HCT116 (cell line): ENCODE measurements around the gene UNK. TPM values are rescaled to one million over a fixed set of nuclear protein-coding genes. Genes with fewer than 3 reads are reported as not detected.

Experiments
- ATAC-seq: fragments of 200-7000 bp; cut with Tn5 transposase; 2 replicates; pipeline ENCODE4 v1.9.1; 2020; ENCODE audit warnings: mild to moderate bottlenecking, moderate library complexity
- BruUV-seq: library from RNA; stranded (reverse); fragments of 400-500 nt; replicated peaks from 2 replicates; lab custom pipeline; 2021; lab: Mats Ljungman, UMichigan
- CTCF ChIA-PET: fragments of 300-600 bp; sonication (Branson Sonifier 250); formaldehyde crosslinking; loops from one replicate; lab custom pipeline; 2021; ENCODE audit warnings: antibody characterized with exemption; lab: Charles Lee
- POLR2A ChIA-PET: fragments of 300-600, 350-600 bp; sonication (Branson Sonifier 250); formaldehyde crosslinking; loops from one replicate; lab custom pipeline; 2021; ENCODE audit warnings: antibody characterized with exemption; lab: Charles Lee
- RAD21 ChIA-PET, 2 experiments: fragments of 300-600 bp; sonication (Branson Sonifier 250); formaldehyde crosslinking; loops; one replicate each; lab custom pipeline; 2023; ENCODE audit warnings: low total read pairs in 2 of 2; ENCODE audit not compliant: uncharacterized antibody in 2 of 2, unreplicated experiment in 2 of 2, low non-redundant PET in 1 of 2; lab: Charles Lee
- DNase-seq: peaks from one replicate; pipeline ENCODE4 v3.0.0-alpha.2; 2010; ENCODE audit warnings: low read depth, low spot score
- H2AFZ ChIP-seq: fragments of 200-600 bp; shearing (Covaris generic), sonication (generic); 2 replicates; pipeline ENCODE4 v1.6.1; 2017; ENCODE audit warnings: low read depth, mixed run types, mixed read lengths, antibody characterized with exemption, low read length; ENCODE audit not compliant: poor library complexity, severe bottlenecking
- H3K27ac ChIP-seq: 2 replicates; pipeline ENCODE4 v1.5.1; 2012; ENCODE audit warnings: low read depth, low read length
- H3K27me3 ChIP-seq: fragments of 200-600 bp; sonication (generic); 2 replicates; pipeline ENCODE4 v1.6.1; 2016; ENCODE audit warnings: mixed run types, low read length, mixed read lengths; ENCODE audit not compliant: insufficient read depth
- H3K36me3 ChIP-seq, 2 experiments: fragments of 200-500 bp in 1 of 2; fragments of 200-600 bp in 1 of 2; sonication (Bioruptor generic) in 1 of 2; sonication (generic) in 1 of 2; 2 replicates each; pipeline versions ENCODE4 v1.5.1 to v1.6.1; 2014 to 2016; ENCODE audit warnings: low read length in 2 of 2, inconsistent platforms in 1 of 2, mixed read lengths in 1 of 2, mixed run types in 1 of 2; ENCODE audit not compliant: insufficient read depth in 2 of 2, control insufficient read depth in 1 of 2
- H3K4me1 ChIP-seq, 2 experiments: fragments of 200-600 bp in 1 of 2; sonication (generic) in 1 of 2; 2 replicates each; pipeline versions ENCODE4 v1.5.1 to v1.6.1; 2012 to 2017; ENCODE audit warnings: low read length in 2 of 2, inconsistent platforms in 1 of 2, mild to moderate bottlenecking in 1 of 2, mixed read lengths in 1 of 2, mixed run types in 1 of 2, moderate library complexity in 1 of 2; ENCODE audit not compliant: insufficient read depth in 2 of 2, control insufficient read depth in 1 of 2
- H3K4me2 ChIP-seq: fragments of 200-600 bp; sonication (generic); 2 replicates; pipeline ENCODE4 v1.6.1; 2017; ENCODE audit warnings: mixed run types, low read length, mixed read lengths
- H3K4me3 ChIP-seq, 2 experiments: fragments of 200-600 bp in 1 of 2; sonication (generic) in 1 of 2; replicated peaks in 1 of 2; 2 replicates each; pipeline ENCODE4 v1.5.1; 2011 to 2016; ENCODE audit warnings: low read length in 2 of 2, control low read depth in 1 of 2, low read depth in 1 of 2, mild to moderate bottlenecking in 1 of 2, mixed read lengths in 1 of 2, mixed run types in 1 of 2
- H3K79me2 ChIP-seq: fragments of 200-600 bp; sonication (generic); 2 replicates; pipeline ENCODE4 v1.6.1; 2017; ENCODE audit warnings: mild to moderate bottlenecking, mixed run types, low read length, moderate library complexity, mixed read lengths; ENCODE audit not compliant: insufficient read depth
- H3K9ac ChIP-seq: fragments of 200-600 bp; sonication (generic); 2 replicates; pipeline ENCODE4 v1.6.1; 2016; ENCODE audit warnings: low read length, mixed read lengths
- H3K9me2 ChIP-seq: fragments of 200-600 bp; sonication (generic), shearing (Covaris generic); 2 replicates; pipeline ENCODE4 v1.6.1; 2017; ENCODE audit warnings: mixed run types, mild to moderate bottlenecking, moderate library complexity; ENCODE audit not compliant: insufficient read depth
- H3K9me3 ChIP-seq, 2 experiments: fragments of 200-500 bp in 1 of 2; fragments of 200-600 bp in 1 of 2; sonication (Bioruptor generic) in 1 of 2; sonication (generic) in 1 of 2; 2 replicates each; pipeline ENCODE4 v1.6.1; 2014 to 2017; ENCODE audit warnings: low read length in 2 of 2, mixed read lengths in 2 of 2, inconsistent platforms in 1 of 2, low read depth in 1 of 2, mild to moderate bottlenecking in 1 of 2, mixed run types in 1 of 2, moderate library complexity in 1 of 2; ENCODE audit not compliant: control insufficient read depth in 1 of 2, insufficient read depth in 1 of 2
- H4K20me1 ChIP-seq: fragments of 200-600 bp; sonication (generic), shearing (Covaris generic); 2 replicates; pipeline ENCODE4 v1.6.1; 2017; ENCODE audit warnings: mixed run types, mild to moderate bottlenecking, moderate library complexity; ENCODE audit not compliant: insufficient read depth
- CEBPB ChIP-seq: IDR thresholded peaks from 2 replicates; pipeline ENCODE4 v1.6.1; 2012; ENCODE audit warnings: low read depth
- EZH2 ChIP-seq: fragments of 200-600 bp; sonication (generic); IDR thresholded peaks from 2 replicates; pipeline ENCODE4 v1.6.1; 2017; ENCODE audit warnings: antibody characterized with exemption, mixed run types
- EZH2phosphoT487 ChIP-seq: fragments of 200-600 bp; IDR thresholded peaks from 2 replicates; pipeline ENCODE4 v1.6.1; 2018; ENCODE audit warnings: antibody characterized with exemption, borderline replicate concordance
- POLR2A ChIP-seq: IDR thresholded peaks from 2 replicates; pipeline ENCODE4 v1.7.0; 2011; ENCODE audit warnings: borderline replicate concordance; ENCODE audit not compliant: insufficient read depth, insufficient read length; ENCODE audit errors: extremely low read depth
- SRF ChIP-seq: IDR thresholded peaks from 2 replicates; pipeline ENCODE4 v1.6.1; 2012; ENCODE audit warnings: low read depth
- ZFX ChIP-seq: fragments of 450-650 bp; IDR thresholded peaks from 2 replicates; pipeline ENCODE4 v1.6.1; 2017
- intact Hi-C: fragments of 100-400 bp; cut with micrococcal nuclease; formaldehyde crosslinking; loops from 2 replicates; pipeline ENCODE4 v1.10.0; 2022
- total RNA-seq: library from RNA; stranded (reverse); gene quantifications from one replicate; pipeline ENCODE4 v1.2.1, GENCODE V29; 2021; ENCODE audit not compliant: unreplicated experiment
- TF ChIP-seq, protein P1 (sequence below), 3 experiments: fragments of 200-600 bp in 1 of 3; sonication (generic) in 1 of 3; IDR thresholded peaks in 2 of 3; conservative IDR thresholded peaks in 1 of 3; 2 replicates each; pipeline ENCODE4 v1.5.1; 2012 to 2017; ENCODE audit warnings: low read depth in 2 of 3, low read length in 2 of 3, antibody characterized with exemption in 1 of 3, borderline replicate concordance in 1 of 3, control low read depth in 1 of 3, mild to moderate bottlenecking in 1 of 3, mixed read lengths in 1 of 3, mixed run types in 1 of 3, moderate library complexity in 1 of 3; ENCODE audit not compliant: insufficient read depth in 1 of 3

UNK gene
- total RNA-seq, 1 experiment from 2014 or later = 40.6 TPM

GRCh38 chr17:75823257-75824041, 38.8 kb downstream of the UNK start:
- CTCF ChIA-PET = no interaction called here
- Histone ChIP-seq H4K20me1 (no peaks in the 10 kb centered on the region), H2AFZ (no peak overlapping the region), H3K9ac (no peak overlapping the region), H3K79me2 (no peaks in the 10 kb centered on the region), H3K9me3 (no peaks in the 10 kb centered on the region), H3K27ac (no peak overlapping the region), H3K36me3 (peaks cover 18 to 29% of the 10 kb centered on the region in 2 experiments; a peak in 3 of 4 replicates), H3K4me3 (no peak overlapping the region), H3K4me1 (0 out of 4 replicates have a peak, but pooled peaks cover 0 to 3% of the 10 kb centered on the region in 2 experiments), H3K9me2 (no peaks in the 10 kb centered on the region), H3K27me3 (no peaks in the 10 kb centered on the region), H3K4me2 (no peak overlapping the region)
- DNase-seq = no peak
- POLR2A ChIA-PET = interaction anchor here (4.2 kb wide), 1 partner anchor 44 kb away, joined by 32 read pairs; a partner anchor contains a TSS
- intact Hi-C loops = no loop called here
- no TSS peak for BruUV-seq
- TF ChIP-seq EZH2 (no peak), EZH2phosphoT487 (no peak), POLR2A (no peak), SRF (no peak), ZFX (no peak), CEBPB (no peak)
- RAD21 ChIA-PET = no interaction called here
- ATAC-seq = no peak

- no peak overlapping the region for H3K4me3 ChIP-seq
- H4K20me1 ChIP-seq = no peaks in the 10 kb centered on the region
- DNase-seq = no peak
- H3K9me3 ChIP-seq = no peaks in the 10 kb centered on the region
- H3K79me2 ChIP-seq = no peaks in the 10 kb centered on the region
- intact Hi-C loops = no loop called here
- no peaks in the 10 kb centered on the region for H3K9me2 ChIP-seq
- H3K4me2 ChIP-seq = no peak overlapping the region
- ChIA-PET CTCF (no interaction called here), POLR2A (interaction anchor here (4.2 kb wide), 1 partner anchor 44 kb away, joined by 32 read pairs; a partner anchor contains a TSS), RAD21 (no interaction called here)
- no peak overlapping the region for H3K9ac ChIP-seq
- H3K27ac ChIP-seq = no peak overlapping the region
- 0 out of 4 replicates have a peak, but pooled peaks cover 0 to 3% of the 10 kb centered on the region in 2 experiments for H3K4me1 ChIP-seq
- no peaks in the 10 kb centered on the region for H3K27me3 ChIP-seq
- no peak overlapping the region for H2AFZ ChIP-seq
- peaks cover 18 to 29% of the 10 kb centered on the region in 2 experiments; a peak in 3 of 4 replicates for H3K36me3 ChIP-seq
- BruUV-seq = no TSS peak
- TF ChIP-seq POLR2A = no peak
- no peak for TF ChIP-seq SRF
- TF ChIP-seq, protein P1, sequence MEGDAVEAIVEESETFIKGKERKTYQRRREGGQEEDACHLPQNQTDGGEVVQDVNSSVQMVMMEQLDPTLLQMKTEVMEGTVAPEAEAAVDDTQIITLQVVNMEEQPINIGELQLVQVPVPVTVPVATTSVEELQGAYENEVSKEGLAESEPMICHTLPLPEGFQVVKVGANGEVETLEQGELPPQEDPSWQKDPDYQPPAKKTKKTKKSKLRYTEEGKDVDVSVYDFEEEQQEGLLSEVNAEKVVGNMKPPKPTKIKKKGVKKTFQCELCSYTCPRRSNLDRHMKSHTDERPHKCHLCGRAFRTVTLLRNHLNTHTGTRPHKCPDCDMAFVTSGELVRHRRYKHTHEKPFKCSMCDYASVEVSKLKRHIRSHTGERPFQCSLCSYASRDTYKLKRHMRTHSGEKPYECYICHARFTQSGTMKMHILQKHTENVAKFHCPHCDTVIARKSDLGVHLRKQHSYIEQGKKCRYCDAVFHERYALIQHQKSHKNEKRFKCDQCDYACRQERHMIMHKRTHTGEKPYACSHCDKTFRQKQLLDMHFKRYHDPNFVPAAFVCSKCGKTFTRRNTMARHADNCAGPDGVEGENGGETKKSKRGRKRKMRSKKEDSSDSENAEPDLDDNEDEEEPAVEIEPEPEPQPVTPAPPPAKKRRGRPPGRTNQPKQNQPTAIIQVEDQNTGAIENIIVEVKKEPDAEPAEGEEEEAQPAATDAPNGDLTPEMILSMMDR (IDR thresholded peaks at IDR 0.05 in 2 of 3, conservative IDR thresholded peaks at IDR 0.05 in 1 of 3; ENCODE audit: borderline replicate concordance in 1 of 3, insufficient read depth in 1 of 3, low read depth in 2 of 3, low read length in 2 of 3) = no peak
- ATAC-seq = no peak
These were observed 39.5 kb downstream of the UNK start for GRCh38 chr17:75824050-75824552.
